Smooth muscle cell (in vitro differentiated cells): Measurements from ENCODE around the gene MASP1. TPM values are rescaled to one million over a fixed set of nuclear protein-coding genes. Genes with fewer than 3 reads are reported as not detected.

Source experiments
- DNase-seq: peaks from one replicate; lab custom pipeline; 2025; ENCODE audit not compliant: unreplicated experiment; lab: John Stamatoyannopoulos, UW
- H2AFZ ChIP-seq: fragments of 200-600 bp; sonication (generic); 2 replicates; pipeline ENCODE4 v1.6.0; 2016; ENCODE audit warnings: antibody characterized with exemption, low read depth, mild to moderate bottlenecking
- H3F3A ChIP-seq: fragments of 200-600 bp; sonication (generic); 2 replicates; pipeline ENCODE4 v1.6.0; 2017; ENCODE audit warnings: antibody characterized with exemption, low read depth
- H3K27ac ChIP-seq: fragments of 200-600 bp; sonication (generic); 2 replicates; pipeline ENCODE4 v1.5.1; 2016; ENCODE audit warnings: low read depth, mild to moderate bottlenecking
- H3K27me3 ChIP-seq: fragments of 200-600 bp; sonication (generic); 2 replicates; pipeline ENCODE4 v1.6.1; 2016; ENCODE audit warnings: low read depth, mild to moderate bottlenecking
- H3K36me3 ChIP-seq: fragments of 200-600 bp; sonication (generic); 2 replicates; pipeline ENCODE4 v1.5.1; 2016; ENCODE audit warnings: low read depth
- H3K4me1 ChIP-seq: fragments of 200-600 bp; sonication (generic); 2 replicates; pipeline ENCODE4 v1.5.1; 2016; ENCODE audit warnings: low read depth
- H3K4me2 ChIP-seq: fragments of 200-600 bp; sonication (generic); 2 replicates; pipeline ENCODE4 v1.6.0; 2016; ENCODE audit warnings: mild to moderate bottlenecking
- H3K4me3 ChIP-seq: fragments of 200-600 bp; sonication (generic); 2 replicates; pipeline ENCODE4 v1.5.1; 2016; ENCODE audit warnings: mild to moderate bottlenecking
- H3K79me2 ChIP-seq: fragments of 200-600 bp; sonication (generic); 2 replicates; pipeline ENCODE4 v1.6.0; 2016; ENCODE audit warnings: low read depth, mild to moderate bottlenecking
- H3K9ac ChIP-seq: fragments of 200-600 bp; sonication (generic); 2 replicates; pipeline ENCODE4 v1.6.0; 2016; ENCODE audit warnings: low read depth
- H3K9me3 ChIP-seq: fragments of 200-600 bp; sonication (generic); replicated peaks from 2 replicates; pipeline ENCODE4 v1.5.1; 2016; ENCODE audit warnings: low read depth
- H4K20me1 ChIP-seq: fragments of 200-600 bp; sonication (generic); 2 replicates; pipeline ENCODE4 v1.6.0; 2016; ENCODE audit warnings: low read depth
- WGBS: methylation state at CpG from one replicate; pipeline ENCODE4 v1.1.7; 2016; ENCODE audit warnings: low lambda C conversion rate; 5-methylcytosine and 5-hydroxymethylcytosine counted together
- polyA plus RNA-seq: library from polyadenylated mRNA; unstranded; fragments of >200 nt; fragmentation: Nextera tagmentation; extraction: Ambion mirVana; gene quantifications from 2 replicates; pipeline ENCODE4 v1.2.1, GENCODE V29; 2016
- total RNA-seq: library from RNA; depleted of rRNA; stranded (reverse); fragments of >200 nt; gene quantifications from 2 replicates; pipeline ENCODE4 v1.2.3, GENCODE V29; 2014
- TF ChIP-seq, protein P1 (sequence below): fragments of 200-600 bp; sonication (generic); IDR thresholded peaks from 2 replicates; pipeline ENCODE4 v1.5.1; 2017; ENCODE audit warnings: borderline replicate concordance, mild to moderate bottlenecking, antibody characterized with exemption; ENCODE audit not compliant: insufficient read depth, poor library complexity, severe bottlenecking

MASP1 gene
- total and polyA plus RNA-seq, 2 experiments from 2014 or later: 46.7 to 54.0 TPM

DNA sequence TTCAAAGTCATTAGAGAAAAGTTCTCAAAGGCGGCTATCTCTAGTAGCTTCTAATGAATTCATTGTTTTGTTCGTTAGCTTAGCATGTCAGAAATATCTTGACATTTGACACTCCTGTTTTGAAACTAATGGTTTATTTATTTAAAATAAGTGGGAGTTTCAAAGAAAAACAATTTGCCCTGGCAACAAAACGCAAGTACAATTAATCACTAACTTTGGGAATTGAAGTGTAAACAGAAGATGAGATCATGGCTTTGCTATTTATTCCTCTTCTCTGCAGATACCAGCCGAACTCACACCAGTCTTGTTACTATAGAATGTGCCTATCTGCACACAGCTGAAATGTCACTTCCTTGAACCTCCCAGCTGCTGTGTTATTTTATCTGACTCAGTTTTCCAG lies 27.5 kb downstream of the MASP1 start:
- peaks cover 13% of the 10 kb centered on the region for H3K4me1 ChIP-seq
- DNase-seq: no peak
- TF ChIP-seq, protein P1, sequence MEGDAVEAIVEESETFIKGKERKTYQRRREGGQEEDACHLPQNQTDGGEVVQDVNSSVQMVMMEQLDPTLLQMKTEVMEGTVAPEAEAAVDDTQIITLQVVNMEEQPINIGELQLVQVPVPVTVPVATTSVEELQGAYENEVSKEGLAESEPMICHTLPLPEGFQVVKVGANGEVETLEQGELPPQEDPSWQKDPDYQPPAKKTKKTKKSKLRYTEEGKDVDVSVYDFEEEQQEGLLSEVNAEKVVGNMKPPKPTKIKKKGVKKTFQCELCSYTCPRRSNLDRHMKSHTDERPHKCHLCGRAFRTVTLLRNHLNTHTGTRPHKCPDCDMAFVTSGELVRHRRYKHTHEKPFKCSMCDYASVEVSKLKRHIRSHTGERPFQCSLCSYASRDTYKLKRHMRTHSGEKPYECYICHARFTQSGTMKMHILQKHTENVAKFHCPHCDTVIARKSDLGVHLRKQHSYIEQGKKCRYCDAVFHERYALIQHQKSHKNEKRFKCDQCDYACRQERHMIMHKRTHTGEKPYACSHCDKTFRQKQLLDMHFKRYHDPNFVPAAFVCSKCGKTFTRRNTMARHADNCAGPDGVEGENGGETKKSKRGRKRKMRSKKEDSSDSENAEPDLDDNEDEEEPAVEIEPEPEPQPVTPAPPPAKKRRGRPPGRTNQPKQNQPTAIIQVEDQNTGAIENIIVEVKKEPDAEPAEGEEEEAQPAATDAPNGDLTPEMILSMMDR: no peak

DNA sequence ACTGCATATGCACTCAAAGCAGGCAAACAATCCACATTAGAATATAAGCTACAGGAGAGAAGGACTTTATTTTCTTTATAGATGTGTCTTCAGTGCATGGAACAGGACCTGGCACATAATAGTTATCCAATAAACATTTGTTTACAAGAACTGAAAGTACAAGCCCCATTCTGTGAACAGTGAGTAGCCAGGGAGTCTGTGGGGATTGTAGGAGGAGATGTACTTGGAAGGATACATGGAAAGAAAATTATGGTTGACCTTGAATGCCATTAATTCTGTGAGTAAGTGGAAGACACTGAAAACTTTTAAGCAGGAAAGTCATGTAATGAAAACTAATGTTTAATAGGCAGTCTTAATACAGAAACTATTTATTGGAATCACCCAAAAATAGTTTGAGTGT lies 28.3 kb downstream of the MASP1 start:
- TF ChIP-seq, protein P1: no peak
- Histone ChIP-seq H3K4me1 (peaks cover 13% of the 10 kb centered on the region), H3F3A (peaks cover 14% of the 10 kb centered on the region), H3K27me3 (no peaks in the 10 kb centered on the region), H3K36me3 (no peaks in the 10 kb centered on the region), H3K4me3 (no peak overlapping the region), H2AFZ (no peak overlapping the region), H3K4me2 (peak overlapping the region; percentile 68), H3K27ac (peak overlapping the region; percentile 87), H4K20me1 (no peaks in the 10 kb centered on the region), H3K9ac (peak overlapping the region; percentile 55), H3K79me2 (no peaks in the 10 kb centered on the region), H3K9me3 (no peaks in the 10 kb centered on the region)
- DNase-seq: no peak

More for the DNA sequence above, 27.5 kb downstream of the MASP1 start:
- Histone ChIP-seq H3K4me3 (no peak overlapping the region), H4K20me1 (no peaks in the 10 kb centered on the region), H3K9ac (peak overlapping the region; percentile 55), H3K4me2 (peak overlapping the region; percentile 68), H3K9me3 (no peaks in the 10 kb centered on the region), H3K27me3 (no peaks in the 10 kb centered on the region), H3K36me3 (no peaks in the 10 kb centered on the region), H3K27ac (peak overlapping the region; percentile 87), H3F3A (peaks cover 14% of the 10 kb centered on the region), H3K79me2 (no peaks in the 10 kb centered on the region), H2AFZ (no peak overlapping the region)
- WGBS: 12% methylated on average over 4 of the region's 4 CpGs

DNA sequence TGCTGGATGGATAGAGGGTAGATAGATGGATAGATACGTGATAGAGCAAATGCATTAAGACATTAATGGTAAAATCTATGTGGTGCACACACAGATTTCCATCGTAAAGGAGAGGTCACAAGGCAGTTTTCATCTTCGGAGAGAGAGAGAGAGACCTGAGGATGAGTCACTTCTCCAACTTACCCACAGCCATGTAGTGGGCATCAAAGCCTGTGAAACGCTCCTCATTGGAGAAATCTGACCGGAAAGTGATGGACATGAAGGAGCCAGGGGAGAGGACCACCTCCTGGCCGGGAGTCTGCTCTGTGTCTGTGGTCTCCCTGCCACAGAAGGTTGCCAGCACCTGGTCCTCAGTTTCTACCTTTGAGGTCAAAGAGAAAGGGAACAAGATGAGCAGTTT lies 29.2 kb downstream of the MASP1 start:
- H3K9ac ChIP-seq: no peak overlapping the region
- H3K4me1 ChIP-seq: peaks cover 13% of the 10 kb centered on the region
- H3K9me3 ChIP-seq: no peaks in the 10 kb centered on the region
- no peak overlapping the region for H3K4me3 ChIP-seq
- WGBS: 60% methylated on average over 6 of the region's 6 CpGs
- H3K27me3 ChIP-seq: no peaks in the 10 kb centered on the region
- H3F3A ChIP-seq: peaks cover 12% of the 10 kb centered on the region
- H3K4me2 ChIP-seq: no peak overlapping the region
- no peak for DNase-seq
- H2AFZ ChIP-seq: no peak overlapping the region
- TF ChIP-seq, protein P1: no peak
- peak overlapping the region; percentile 87 for H3K27ac ChIP-seq
- H3K79me2 ChIP-seq: no peaks in the 10 kb centered on the region
- H4K20me1 ChIP-seq: no peaks in the 10 kb centered on the region
- no peaks in the 10 kb centered on the region for H3K36me3 ChIP-seq

DNA sequence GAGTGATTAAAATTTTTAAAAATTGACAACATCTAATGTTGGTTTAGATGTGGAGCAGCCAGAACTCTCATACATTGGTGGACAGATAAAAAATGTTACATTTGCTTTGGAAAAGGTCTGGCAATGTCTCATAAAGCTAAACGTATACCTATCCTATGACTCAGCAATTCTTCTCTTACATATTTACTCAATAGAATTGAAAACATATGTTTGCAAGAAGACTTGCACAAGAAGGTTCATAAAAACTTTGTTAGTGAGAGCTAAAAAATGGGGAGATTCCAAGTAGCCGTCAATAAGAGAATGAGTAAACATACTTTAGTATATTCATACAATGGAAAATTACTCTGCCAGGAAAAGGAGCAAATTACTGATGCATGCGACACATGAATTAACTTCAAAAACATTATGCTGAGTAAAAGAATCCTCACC lies 30.0 kb downstream of the MASP1 start:
- Histone ChIP-seq H3K9ac (no peak overlapping the region), H3K27me3 (no peaks in the 10 kb centered on the region), H3K4me2 (no peak overlapping the region), H2AFZ (no peak overlapping the region), H3K79me2 (no peaks in the 10 kb centered on the region), H3K4me1 (peaks cover 13% of the 10 kb centered on the region), H3K9me3 (no peaks in the 10 kb centered on the region), H3K4me3 (no peak overlapping the region), H4K20me1 (no peaks in the 10 kb centered on the region), H3K36me3 (no peaks in the 10 kb centered on the region), H3K27ac (no peak overlapping the region), H3F3A (peaks cover 12% of the 10 kb centered on the region)
- WGBS: 62% methylated on average over 3 of the region's 3 CpGs
- TF ChIP-seq, protein P1: no peak
- DNase-seq: no peak
